ENCODE measurements around the gene LALBA.
"Not testable (repeated sequence)": the region's sequence is repeated elsewhere in the genome, so short reads cannot be mapped to it uniquely, and the experiment has no call there.

The LALBA gene

GRCh38 chr12:48545833-48546469 lies 23.9 kb downstream of the LALBA start:
- no peak for TF ChIP-seq POLR2A (IDR thresholded peaks at IDR 0.05; ENCODE audit: low read depth, low read length)
- no peak for DNase-seq (ENCODE audit: insufficient read length, low spot score)
- FAIRE-seq: no peak

GRCh38 chr12:48542300-48542928 lies 27.4 kb downstream of the LALBA start:
- peak; percentile 12 for DNase-seq (ENCODE audit: insufficient read length, low spot score)
- FAIRE-seq: peak; percentile 66
- no peak for TF ChIP-seq POLR2A (IDR thresholded peaks at IDR 0.05; ENCODE audit: low read depth, low read length)

- DNase-seq (ENCODE audit: insufficient read length, low spot score) (no peak), FAIRE-seq (no peak)
- TF ChIP-seq POLR2A (IDR thresholded peaks at IDR 0.05; ENCODE audit: low read depth, low read length): no peak
Observed at GRCh38 chr12:48536602-48537001, 33.2 kb downstream of the LALBA start.

- no peak for TF ChIP-seq POLR2A (IDR thresholded peaks at IDR 0.05; ENCODE audit: low read depth, low read length)
- FAIRE-seq (no peak), DNase-seq (ENCODE audit: insufficient read length, low spot score) (no peak)
Observed at GRCh38 chr12:48532601-48533000, 37.2 kb downstream of the LALBA start.

- FAIRE-seq (no peak), DNase-seq (ENCODE audit: insufficient read length, low spot score) (no peak)
- TF ChIP-seq POLR2A (IDR thresholded peaks at IDR 0.05; ENCODE audit: low read depth, low read length): no peak
Observed at GRCh38 chr12:48527891-48528670, 41.8 kb downstream of the LALBA start.

- DNase-seq (ENCODE audit: insufficient read length, low spot score) (no peak), FAIRE-seq (no peak)
- no peak for TF ChIP-seq POLR2A (IDR thresholded peaks at IDR 0.05; ENCODE audit: low read depth, low read length)
Observed at GRCh38 chr12:48525332-48525731, 44.5 kb downstream of the LALBA start, which contains the start of gene OR8S1. TSS of gene OR8S1 (plus strand) at chr12:48525632. CDS start at chr12:48525632, 0 bp downstream.

- not testable (repeated sequence) for DNase-seq (ENCODE audit: insufficient read length, low spot score); FAIRE-seq
Observed at GRCh38 chr12:48520381-48520780, 49.5 kb downstream of the LALBA start.

Measured in H54 (cell line).